AML-193 (cell line): ENCODE measurements around the gene CCDC144A.
"Not testable (repeated sequence)": the region's sequence is repeated elsewhere in the genome, so short reads cannot be mapped to it uniquely, and the experiment has no call there.

ENCODE experiments used
- DNase-seq, 2 experiments: peaks; one replicate each; lab custom pipeline; 2025; lab: John Stamatoyannopoulos, UW

CCDC144A gene

DNA sequence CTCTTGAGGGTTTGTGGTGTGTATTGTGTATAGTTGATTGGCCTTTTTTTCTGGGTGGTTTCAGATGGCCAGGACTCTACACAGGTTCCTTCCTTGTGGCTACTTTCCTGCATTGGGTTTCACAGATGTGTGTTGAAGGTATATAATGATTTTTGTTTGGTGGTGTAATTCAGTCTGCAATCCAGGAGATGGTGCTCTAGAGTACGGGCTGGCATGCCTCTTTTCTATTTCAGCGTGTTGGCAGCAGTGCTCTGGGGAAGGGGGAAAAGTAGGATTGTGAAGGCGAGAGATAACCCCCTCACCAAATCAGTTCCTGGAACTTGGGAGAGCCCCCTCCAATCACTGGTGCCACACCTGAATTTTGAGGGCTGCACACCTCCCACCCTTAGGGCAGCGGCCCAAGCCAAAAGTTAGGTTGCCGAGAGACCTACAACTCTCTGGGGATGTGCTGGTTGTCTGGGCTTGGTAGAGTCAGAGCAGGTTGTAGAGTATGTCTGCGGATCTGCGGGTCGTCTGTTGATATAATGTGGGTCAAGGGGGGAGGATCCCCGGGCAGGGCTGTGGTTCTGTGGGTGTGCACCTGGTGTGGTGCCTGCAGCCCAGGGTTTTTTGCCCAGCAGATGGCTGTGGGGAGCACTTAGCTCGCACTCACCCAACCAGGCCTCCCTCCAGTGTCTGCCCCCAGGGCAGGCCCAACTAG, 61.3 kb downstream of the CCDC144A start:
- DNase-seq, result not testable (repeated sequence)

- not testable (repeated sequence) for DNase-seq
Observed at GRCh38 chr17:16751924-16752287, 61.9 kb downstream of the CCDC144A start.

GRCh38 chr17:16757520-16757919, 67.5 kb downstream of the CCDC144A start:
- DNase-seq, result not testable (repeated sequence)

DNA sequence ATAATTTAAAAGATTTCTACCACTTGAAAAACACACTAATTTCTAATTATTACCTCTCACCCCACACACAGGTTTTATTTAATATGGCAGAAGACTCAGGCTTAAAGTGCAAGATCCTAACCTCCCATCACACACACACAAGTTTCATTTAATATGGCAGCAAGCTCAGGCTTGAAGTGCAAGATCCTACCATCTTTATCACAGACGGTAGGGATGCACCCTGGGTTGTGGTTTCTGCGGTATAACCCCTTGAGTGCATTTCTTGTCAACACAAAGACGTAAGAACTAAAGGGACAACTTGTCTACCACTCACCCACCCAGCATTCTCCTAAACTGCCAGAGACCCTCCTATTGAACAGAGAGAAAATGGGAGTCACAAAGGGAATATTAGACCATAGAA, 68.1 kb downstream of the CCDC144A start:
- not testable (repeated sequence) for DNase-seq

- DNase-seq, result not testable (repeated sequence)
Observed at GRCh38 chr17:16768290-16769175, 78.5 kb downstream of the CCDC144A start.

- not testable (repeated sequence) for DNase-seq
Observed at GRCh38 chr17:16772394-16773145, 82.5 kb downstream of the CCDC144A start.

GRCh38 chr17:16773146-16773522, 83.1 kb downstream of the CCDC144A start:
- DNase-seq, result not testable (repeated sequence)

GRCh38 chr17:16787851-16788250, 97.8 kb downstream of the CCDC144A start:
- DNase-seq, result not testable (repeated sequence)

DNA sequence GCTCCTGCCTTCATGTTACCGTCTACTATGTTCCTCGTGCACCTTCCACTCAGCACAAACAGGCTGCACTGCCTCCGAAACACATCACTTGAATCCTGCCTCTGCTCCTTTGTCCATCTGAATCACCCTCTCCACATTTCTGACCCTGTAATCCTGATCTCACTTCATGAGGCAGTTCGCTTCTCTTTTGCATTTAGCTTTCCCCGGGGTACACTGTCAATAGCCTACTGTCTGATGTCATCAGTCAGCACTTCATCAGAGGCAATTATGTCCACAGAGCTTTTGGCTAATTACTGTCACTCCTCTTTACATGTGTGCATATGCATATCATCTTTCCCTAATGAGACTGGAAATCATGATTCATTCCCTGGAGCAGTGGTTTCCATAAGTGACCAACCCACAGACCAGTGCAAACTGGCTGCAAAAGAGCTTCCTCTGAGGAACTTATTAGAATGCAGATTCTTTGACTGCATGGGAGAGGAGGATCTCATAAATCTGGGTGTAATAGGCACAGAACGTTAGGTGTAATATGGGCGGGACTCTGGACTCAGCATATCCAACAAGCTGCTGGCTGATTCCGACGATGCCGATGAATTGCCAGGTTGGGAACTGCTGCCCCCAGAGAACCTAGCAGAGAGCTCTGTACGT, 99.0 kb downstream of the CCDC144A start:
- not testable (repeated sequence) for DNase-seq

DNA sequence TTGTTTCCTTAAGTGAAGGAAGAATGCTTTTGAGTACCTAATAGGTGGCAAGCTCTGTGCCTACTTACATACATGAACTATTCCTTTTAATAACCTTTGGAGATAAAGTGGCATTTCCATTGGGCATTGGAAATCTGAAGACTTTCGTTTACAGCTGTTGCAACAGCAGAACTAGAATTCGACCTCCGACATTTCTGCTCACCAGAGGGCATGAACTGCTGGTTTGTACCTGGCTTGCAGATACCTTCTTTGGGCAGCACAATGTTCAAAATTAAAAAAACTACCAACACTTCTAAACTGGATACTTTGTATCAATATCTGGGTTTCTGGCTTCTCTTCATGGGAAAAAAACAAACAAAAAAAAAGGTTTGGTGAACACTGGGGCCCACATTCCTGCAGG, 99.6 kb downstream of the CCDC144A start:
- DNase-seq, result not testable (repeated sequence)

- not testable (repeated sequence) for DNase-seq
Observed at GRCh38 chr17:16790313-16790871, 100.4 kb downstream of the CCDC144A start.

GRCh38 chr17:16794215-16794614, 104.2 kb downstream of the CCDC144A start:
- not testable (repeated sequence) for DNase-seq

GRCh38 chr17:16795894-16796293, 105.9 kb downstream of the CCDC144A start:
- not testable (repeated sequence) for DNase-seq

GRCh38 chr17:16804851-16805250, 114.8 kb downstream of the CCDC144A start:
- DNase-seq, result not testable (repeated sequence)

DNA sequence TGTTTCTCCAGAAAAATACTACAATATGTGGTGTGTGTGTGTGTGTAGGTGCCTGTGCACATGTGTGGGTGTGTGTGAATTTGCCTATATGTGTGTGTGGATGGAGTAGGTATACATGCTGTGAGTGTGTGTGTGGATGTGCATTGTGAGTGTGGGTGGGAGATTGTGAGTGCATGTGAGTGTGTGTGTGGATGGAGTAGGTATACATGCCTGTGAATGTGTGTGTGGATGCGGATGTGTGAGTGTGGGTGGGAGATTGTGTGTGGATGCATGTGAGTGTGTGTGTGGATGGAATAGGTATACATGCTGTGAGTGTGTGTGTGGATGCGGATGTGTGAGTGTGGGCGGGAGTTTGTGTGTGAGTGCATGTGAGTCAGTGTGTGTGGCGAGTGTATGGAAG, 116.6 kb downstream of the CCDC144A start:
- DNase-seq, result not testable (repeated sequence)

DNA sequence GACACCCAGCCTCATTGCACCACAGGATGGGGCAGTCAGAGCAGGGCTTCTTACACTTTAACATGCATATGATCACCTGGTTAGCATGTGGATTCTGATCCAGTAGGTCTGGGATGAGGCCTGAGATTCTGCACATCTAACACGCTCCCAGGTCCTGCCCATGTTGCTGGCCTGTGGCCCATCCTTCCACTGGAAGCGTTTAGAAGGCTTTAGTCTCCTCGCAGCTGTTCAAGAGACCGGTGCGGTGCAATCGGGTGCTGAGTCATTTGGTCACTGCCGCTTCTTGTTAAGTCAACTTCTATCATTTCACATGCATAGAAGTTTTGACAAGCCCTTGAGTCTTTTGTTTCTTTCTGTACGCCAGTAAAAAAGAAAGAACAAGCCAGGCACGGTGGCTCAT, 117.6 kb downstream of the CCDC144A start:
- DNase-seq, result not testable (repeated sequence)

- not testable (repeated sequence) for DNase-seq
Observed at GRCh38 chr17:16810236-16810635, 120.2 kb downstream of the CCDC144A start.

DNA sequence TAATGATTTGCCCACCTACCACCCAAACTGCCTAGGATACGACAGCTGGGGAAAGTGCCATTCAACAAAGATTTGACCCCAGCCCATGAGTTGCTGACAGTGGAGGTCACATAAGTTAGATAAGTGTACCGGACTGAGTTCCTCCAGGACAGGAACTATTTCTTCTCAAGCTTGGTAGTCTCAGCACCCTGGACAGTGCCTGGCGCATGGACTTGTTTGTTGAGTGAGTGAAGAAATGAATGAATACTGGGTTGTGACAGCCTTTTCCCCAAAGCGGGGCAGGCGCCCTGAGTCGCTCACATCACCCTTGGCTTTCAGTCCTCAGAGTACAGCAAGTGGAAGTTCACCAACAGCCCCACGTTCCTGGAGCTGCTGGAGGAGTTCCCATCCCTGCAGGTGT, 122.1 kb downstream of the CCDC144A start:
- DNase-seq, result not testable (repeated sequence)

DNA sequence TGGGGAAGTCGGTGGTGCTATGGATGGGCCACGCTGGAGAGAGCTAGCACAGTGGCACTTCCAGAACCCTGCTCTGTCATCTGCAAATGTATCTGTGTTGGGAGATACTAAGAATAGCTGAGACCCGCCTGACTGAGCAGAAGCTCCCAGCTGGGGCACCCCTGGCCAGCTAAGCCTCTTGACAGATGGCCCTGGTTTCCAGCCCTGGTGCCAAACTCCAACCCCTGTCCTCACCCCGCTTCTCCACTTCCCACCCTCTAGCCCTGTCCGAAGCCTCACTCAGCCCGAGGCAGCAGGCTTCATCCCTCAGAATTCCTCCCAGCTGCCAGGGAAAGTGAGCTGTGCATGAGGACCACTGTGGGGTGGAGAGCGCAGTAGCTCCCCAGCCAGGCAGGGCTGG, 124.4 kb downstream of the CCDC144A start:
- DNase-seq, result no peak

DNA sequence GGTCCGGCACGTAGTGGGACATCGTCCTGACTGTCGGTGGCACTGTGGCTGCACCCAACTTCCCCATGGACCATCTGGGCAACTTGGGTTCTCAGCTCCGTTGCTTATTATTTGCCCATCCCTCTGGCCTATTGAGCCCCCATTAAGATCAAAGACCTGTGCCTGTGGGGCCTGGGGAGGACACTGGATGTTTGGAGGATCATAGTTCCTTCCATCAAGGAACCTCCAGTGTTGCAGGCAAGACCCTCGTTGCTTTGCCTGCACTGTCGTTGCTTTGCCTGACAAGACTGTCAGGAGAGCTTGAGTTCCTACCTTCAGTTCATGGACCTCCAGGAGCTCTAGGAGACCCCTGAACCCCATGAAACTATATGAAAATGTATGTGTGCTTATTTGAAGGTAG, 127.2 kb downstream of the CCDC144A start:
- DNase-seq, result no peak

GRCh38 chr17:16817940-16818339, 127.9 kb downstream of the CCDC144A start:
- DNase-seq, result not testable (repeated sequence)
